ENCODE results near the gene FUT2. TPM values are rescaled to one million over a fixed set of nuclear protein-coding genes. Genes with fewer than 3 reads are reported as not detected.

FUT2 gene
- not detected for total RNA-seq
- polyA plus RNA-seq = under 1 TPM in 2 of 3 donors, not detected in 1; 0.03 to 0.24 TPM
- long read RNA-seq, donor 1, partial matches to known transcripts = 5 of 10 reads
- long read RNA-seq, donor 1, other reads (novel, unspliced or antisense) = 5 of 10 reads
- long read RNA-seq, donor 2, partial matches to known transcripts = 17 of 17 reads
- long read RNA-seq, donor 2, other reads (novel, unspliced or antisense) = 0 of 17 reads
- long read RNA-seq, donor 3 = 0 reads
- long read RNA-seq, donor 4 = 0 reads
- long read RNA-seq, donor 5 = 0 reads
- long read RNA-seq, donor 6 = 0 reads
- long read RNA-seq, donor 7 = 0 reads
- long read RNA-seq, donor 8, partial matches to known transcripts = 15 of 15 reads
- long read RNA-seq, donor 8, other reads (novel, unspliced or antisense) = 0 of 15 reads
- long read RNA-seq, donor 9, partial matches to known transcripts = 35 of 35 reads
- long read RNA-seq, donor 9, other reads (novel, unspliced or antisense) = 0 of 35 reads
- long read RNA-seq, donor 10 = 0 reads

DNA sequence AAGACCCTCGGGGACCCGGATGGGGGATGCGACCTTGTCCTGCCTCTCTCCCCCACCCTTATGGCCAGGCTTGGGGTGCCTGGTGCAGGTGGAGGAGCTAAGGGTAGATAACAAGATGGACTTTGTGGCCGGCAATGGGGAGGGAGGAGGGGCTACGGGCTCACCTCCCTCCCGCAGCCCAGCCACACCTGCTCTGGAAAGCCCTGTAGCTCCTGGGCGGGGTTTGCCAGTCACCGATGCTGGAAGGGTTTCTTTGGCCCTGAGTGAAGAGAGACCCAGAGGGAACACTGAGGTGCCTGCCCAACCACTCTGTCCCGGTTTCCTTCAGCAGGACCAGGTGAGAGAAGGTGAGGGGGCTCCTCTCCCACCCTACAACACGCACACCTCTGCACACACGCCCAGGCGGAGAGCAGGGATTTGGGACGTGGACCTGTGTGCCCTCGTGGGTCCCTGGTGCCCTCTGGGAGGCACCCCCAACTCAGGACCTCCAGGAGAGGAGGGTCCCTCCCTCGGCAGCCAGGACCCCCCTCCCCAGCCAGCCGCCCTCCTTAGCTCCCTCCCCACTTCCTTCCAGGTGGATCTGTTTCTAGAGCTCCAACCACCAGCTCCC lies at the start of gene FUT2:
FUT2 (plus strand) TSS at position 229 of the 610 bp plus-strand sequence. CDS start 6,986 bp downstream, outside the sequence.
- Histone ChIP-seq H3K36me3 (replicated peaks in 1 of 2) (no peaks in the 10 kb centered on the region), H3K4me1 (replicated peaks in 1 of 2) (no peaks in the 10 kb centered on the region), H3K4me3 (peak within 1 kb of the TSS in 1 of 4 donors; percentile 35), H3K9me3 (replicated peaks in 1 of 3) (no peaks in the 10 kb centered on the region), H3K27ac (peak within 1 kb of the TSS in 1 of 5 donors; percentile 6), H3K27me3 (no peaks in the 10 kb centered on the region)
- 45 to 53% (median 46%) methylated on average over 5 to 16 of the region's 16 CpGs for WGBS, 4 donors
- TF ChIP-seq, protein P1, sequence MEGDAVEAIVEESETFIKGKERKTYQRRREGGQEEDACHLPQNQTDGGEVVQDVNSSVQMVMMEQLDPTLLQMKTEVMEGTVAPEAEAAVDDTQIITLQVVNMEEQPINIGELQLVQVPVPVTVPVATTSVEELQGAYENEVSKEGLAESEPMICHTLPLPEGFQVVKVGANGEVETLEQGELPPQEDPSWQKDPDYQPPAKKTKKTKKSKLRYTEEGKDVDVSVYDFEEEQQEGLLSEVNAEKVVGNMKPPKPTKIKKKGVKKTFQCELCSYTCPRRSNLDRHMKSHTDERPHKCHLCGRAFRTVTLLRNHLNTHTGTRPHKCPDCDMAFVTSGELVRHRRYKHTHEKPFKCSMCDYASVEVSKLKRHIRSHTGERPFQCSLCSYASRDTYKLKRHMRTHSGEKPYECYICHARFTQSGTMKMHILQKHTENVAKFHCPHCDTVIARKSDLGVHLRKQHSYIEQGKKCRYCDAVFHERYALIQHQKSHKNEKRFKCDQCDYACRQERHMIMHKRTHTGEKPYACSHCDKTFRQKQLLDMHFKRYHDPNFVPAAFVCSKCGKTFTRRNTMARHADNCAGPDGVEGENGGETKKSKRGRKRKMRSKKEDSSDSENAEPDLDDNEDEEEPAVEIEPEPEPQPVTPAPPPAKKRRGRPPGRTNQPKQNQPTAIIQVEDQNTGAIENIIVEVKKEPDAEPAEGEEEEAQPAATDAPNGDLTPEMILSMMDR (IDR thresholded peaks at IDR 0.05) = no peak
- no peak for TF ChIP-seq POLR2A (IDR thresholded peaks at IDR 0.05)
- intact Hi-C loops (cut with DNase I) = no loop called here
- DNase-seq = no peak

- H3K4me3 ChIP-seq = peak within 1 kb of the TSS in 3 of 4 donors; percentile 22 to 60 (median 49)
- no peaks in the 10 kb centered on the region for H3K9me3 ChIP-seq (replicated peaks in 1 of 3)
- no peaks in the 10 kb centered on the region for H3K27me3 ChIP-seq
- no peaks in the 10 kb centered on the region for H3K36me3 ChIP-seq (replicated peaks in 1 of 2)
- TF ChIP-seq, protein P1 (IDR thresholded peaks at IDR 0.05) = peak; percentile 80 to 96 (median 92)
- peak; percentile 14 to 60 for TF ChIP-seq POLR2A (IDR thresholded peaks at IDR 0.05)
- H3K27ac ChIP-seq = peak within 1 kb of the TSS; percentile 75 to 93 (median 83)
- WGBS, 4 donors = 0 to 1% (median 1%) methylated on average over 20 to 33 of the region's 33 CpGs
- DNase-seq = peak; percentile 89 to 94 (median 92)
- intact Hi-C loops (cut with DNase I) = loop anchor here in 1 of 2 donors (10.0 kb wide), 1 partner anchor 199 kb away; no protein-coding TSS in a partner anchor
- H3K4me1 ChIP-seq (replicated peaks in 1 of 2) = peaks cover 11 to 13% of the 10 kb centered on the region in 2 donors
Observed at GRCh38 chr19:48646001-48646721, 49.6 kb upstream of the FUT2 start, which contains the start of gene CA11. CA11 (minus strand) TSS chr19:48646187; CDS start chr19:48645632, 555 bp downstream.

GRCh38 chr19:48646722-48647216 lies 49.0 kb upstream of the FUT2 start:
- TF ChIP-seq, protein P1 (IDR thresholded peaks at IDR 0.05) = no peak
- no peak for TF ChIP-seq POLR2A (IDR thresholded peaks at IDR 0.05)
- Histone ChIP-seq H3K4me3 (peak overlapping the region in 1 of 4 donors; percentile 60), H3K9me3 (replicated peaks in 1 of 3) (no peaks in the 10 kb centered on the region), H3K27ac (peak overlapping the region in 3 of 5 donors; percentile 83 to 93 (median 89)), H3K27me3 (no peaks in the 10 kb centered on the region), H3K4me1 (replicated peaks in 1 of 2) (peaks cover 11 to 13% of the 10 kb centered on the region in 2 donors), H3K36me3 (replicated peaks in 1 of 2) (no peaks in the 10 kb centered on the region)
- intact Hi-C loops (cut with DNase I) = loop anchor here in 1 of 2 donors (10.0 kb wide), 1 partner anchor 198 kb away; no protein-coding TSS in a partner anchor
- 9 to 24% (median 11%) methylated on average over 3 to 10 of the region's 10 CpGs for WGBS, 4 donors
- no peak for DNase-seq
